Measurements from ENCODE around the gene YBX2.

YBX2 gene

GRCh38 chr17:7293816-7294613 lies 424 bp downstream of the YBX2 start:
- DNase-seq (ENCODE audit: low read depth) = no peak
- no peak overlapping the region for H3K4me3 ChIP-seq (ENCODE audit: low read depth, low read length)
- TF ChIP-seq CTCF (IDR thresholded peaks at IDR 0.05; ENCODE audit: insufficient read depth, low read depth, low read length, missing control alignments) = no peak

- no peak for DNase-seq (ENCODE audit: low read depth)
- no peak for TF ChIP-seq CTCF (IDR thresholded peaks at IDR 0.05; ENCODE audit: insufficient read depth, low read depth, low read length, missing control alignments)
- no peak overlapping the region for H3K4me3 ChIP-seq (ENCODE audit: low read depth, low read length)
These were observed 1.3 kb downstream of the YBX2 start for GRCh38 chr17:7293159-7293558.

- TF ChIP-seq CTCF (IDR thresholded peaks at IDR 0.05; ENCODE audit: insufficient read depth, low read depth, low read length, missing control alignments) = no peak
- H3K4me3 ChIP-seq (ENCODE audit: low read depth, low read length) = no peak overlapping the region
- DNase-seq (ENCODE audit: low read depth) = no peak
These were observed 1.7 kb downstream of the YBX2 start for GRCh38 chr17:7292729-7293128.

GRCh38 chr17:7292194-7292593 lies 2.2 kb downstream of the YBX2 start:
- DNase-seq (ENCODE audit: low read depth) = no peak
- TF ChIP-seq CTCF (IDR thresholded peaks at IDR 0.05; ENCODE audit: insufficient read depth, low read depth, low read length, missing control alignments) = no peak
- H3K4me3 ChIP-seq (ENCODE audit: low read depth, low read length) = no peak overlapping the region

GRCh38 chr17:7290685-7291084 lies 3.8 kb downstream of the YBX2 start:
- H3K4me3 ChIP-seq (ENCODE audit: low read depth, low read length) = no peak overlapping the region
- TF ChIP-seq CTCF (IDR thresholded peaks at IDR 0.05; ENCODE audit: insufficient read depth, low read depth, low read length, missing control alignments) = no peak
- DNase-seq (ENCODE audit: low read depth) = no peak

GRCh38 chr17:7290166-7290565 lies 4.3 kb downstream of the YBX2 start:
- no peak for TF ChIP-seq CTCF (IDR thresholded peaks at IDR 0.05; ENCODE audit: insufficient read depth, low read depth, low read length, missing control alignments)
- H3K4me3 ChIP-seq (ENCODE audit: low read depth, low read length) = no peak overlapping the region
- DNase-seq (ENCODE audit: low read depth) = no peak

Data from GM12865 (cell line).